ENCODE results near the gene CRPPA. TPM values are rescaled to one million over a fixed set of nuclear protein-coding genes. Genes with fewer than 3 reads are reported as not detected.
"Not testable (repeated sequence)": the region's sequence is repeated elsewhere in the genome, so short reads cannot be mapped to it uniquely, and the experiment has no call there.

CRPPA gene
- total RNA-seq, 2 experiments from 2014 or later = 1.0 to 1.1 TPM

DNA sequence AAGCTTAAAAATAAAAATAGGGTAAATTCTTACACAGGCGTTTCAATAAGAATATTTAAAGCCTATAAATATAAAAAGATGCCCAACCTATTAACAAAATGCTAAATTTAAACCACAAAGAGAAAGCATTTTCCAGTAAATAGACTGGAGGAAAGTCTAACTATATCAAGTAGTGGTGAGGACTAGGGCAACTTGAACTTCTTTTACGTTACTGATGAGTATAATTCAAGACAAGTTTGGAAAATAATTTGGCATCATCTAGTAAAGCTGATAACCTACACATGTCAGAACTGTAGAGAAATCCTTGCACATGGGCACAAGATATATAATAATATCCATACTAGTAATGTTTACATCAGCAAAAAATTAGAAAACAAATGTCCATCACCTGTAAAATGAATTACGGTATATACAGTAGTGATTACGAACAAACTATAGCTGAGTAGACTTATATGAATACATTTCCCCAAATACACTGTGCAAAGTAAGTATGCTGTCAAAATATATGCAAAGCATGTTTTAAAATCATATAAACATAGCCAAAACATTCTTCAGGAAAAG is 27.4 kb downstream of the CRPPA start:
- H3K4me1 ChIP-seq (ENCODE audit: insufficient read depth, low read length) = no peaks in the 10 kb centered on the region
- ChIA-PET CTCF (no interaction called here), POLR2A (no interaction called here)
- Mint-ChIP-seq H3K27ac (no peak overlapping the region), H3K4me1 (ENCODE audit: low read depth) (no peaks in the 10 kb centered on the region), H3K4me3 (no peak overlapping the region), H3K27me3 (no peaks in the 10 kb centered on the region), H3K36me3 (ENCODE audit: low read depth) (no peaks in the 10 kb centered on the region), H3K9me3 (peaks cover 11% of the 10 kb centered on the region)
- TF ChIP-seq, protein P1, sequence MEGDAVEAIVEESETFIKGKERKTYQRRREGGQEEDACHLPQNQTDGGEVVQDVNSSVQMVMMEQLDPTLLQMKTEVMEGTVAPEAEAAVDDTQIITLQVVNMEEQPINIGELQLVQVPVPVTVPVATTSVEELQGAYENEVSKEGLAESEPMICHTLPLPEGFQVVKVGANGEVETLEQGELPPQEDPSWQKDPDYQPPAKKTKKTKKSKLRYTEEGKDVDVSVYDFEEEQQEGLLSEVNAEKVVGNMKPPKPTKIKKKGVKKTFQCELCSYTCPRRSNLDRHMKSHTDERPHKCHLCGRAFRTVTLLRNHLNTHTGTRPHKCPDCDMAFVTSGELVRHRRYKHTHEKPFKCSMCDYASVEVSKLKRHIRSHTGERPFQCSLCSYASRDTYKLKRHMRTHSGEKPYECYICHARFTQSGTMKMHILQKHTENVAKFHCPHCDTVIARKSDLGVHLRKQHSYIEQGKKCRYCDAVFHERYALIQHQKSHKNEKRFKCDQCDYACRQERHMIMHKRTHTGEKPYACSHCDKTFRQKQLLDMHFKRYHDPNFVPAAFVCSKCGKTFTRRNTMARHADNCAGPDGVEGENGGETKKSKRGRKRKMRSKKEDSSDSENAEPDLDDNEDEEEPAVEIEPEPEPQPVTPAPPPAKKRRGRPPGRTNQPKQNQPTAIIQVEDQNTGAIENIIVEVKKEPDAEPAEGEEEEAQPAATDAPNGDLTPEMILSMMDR (IDR thresholded peaks at IDR 0.05) = no peak
- H3K4me3 ChIP-seq (ENCODE audit: low read length) = no peak overlapping the region
- H3K27me3 ChIP-seq (ENCODE audit: control insufficient read depth in 1 of 2, insufficient read depth in 2 of 2, low read length in 2 of 2) = no peaks in the 10 kb centered on the region
- no peaks in the 10 kb centered on the region for H3K9me3 ChIP-seq (ENCODE audit: control insufficient read depth in 1 of 2, insufficient read depth in 1 of 2, low read length in 2 of 2)
- H3K36me3 ChIP-seq (ENCODE audit: insufficient read depth, low read length) = no peaks in the 10 kb centered on the region
- ATAC-seq (ENCODE audit: poor library complexity) (no peak), DNase-seq (no peak)
- intact Hi-C loops (cut with DNase I, micrococcal nuclease) = no loop called here
- H3K27ac ChIP-seq (ENCODE audit: low read depth in 1 of 2, low read length in 2 of 2) = no peak overlapping the region

DNA sequence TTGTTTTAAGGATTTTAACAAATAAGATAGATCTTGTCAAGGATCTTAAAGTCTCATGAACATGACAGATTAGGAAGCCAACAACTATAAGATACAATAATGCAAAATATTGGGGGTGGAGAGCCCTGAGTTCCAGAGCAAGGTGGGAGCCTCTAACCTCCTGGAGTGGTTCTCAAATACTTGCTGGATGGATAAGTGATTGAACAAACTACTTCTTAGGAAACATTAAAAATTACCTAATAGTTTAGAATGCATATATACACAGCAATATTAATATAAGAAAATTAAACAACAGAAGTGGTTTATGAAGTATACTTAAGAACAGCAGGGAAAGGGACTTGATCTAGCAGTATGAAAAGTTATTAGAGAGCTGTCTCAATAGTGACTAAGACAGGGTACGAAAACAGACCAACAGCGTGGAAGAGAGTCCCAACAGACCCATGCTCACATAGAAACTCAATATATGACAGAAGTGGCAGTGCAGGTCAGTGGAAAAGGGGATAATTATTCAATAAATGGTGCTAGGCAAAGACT is 28.3 kb downstream of the CRPPA start:
- Mint-ChIP-seq H3K4me3 (no peak overlapping the region), H3K4me1 (ENCODE audit: low read depth) (no peaks in the 10 kb centered on the region), H3K9me3 (peaks cover 11% of the 10 kb centered on the region), H3K36me3 (ENCODE audit: low read depth) (no peaks in the 10 kb centered on the region), H3K27ac (no peak overlapping the region), H3K27me3 (no peaks in the 10 kb centered on the region)
- TF ChIP-seq, protein P1 (IDR thresholded peaks at IDR 0.05) = no peak
- intact Hi-C loops (cut with DNase I, micrococcal nuclease) = no loop called here
- Histone ChIP-seq H3K4me1 (ENCODE audit: insufficient read depth, low read length) (no peaks in the 10 kb centered on the region), H3K9me3 (ENCODE audit: control insufficient read depth in 1 of 2, insufficient read depth in 1 of 2, low read length in 2 of 2) (peaks cover 0 to 5% of the 10 kb centered on the region in 2 experiments), H3K36me3 (ENCODE audit: insufficient read depth, low read length) (no peaks in the 10 kb centered on the region), H3K27me3 (ENCODE audit: control insufficient read depth in 1 of 2, insufficient read depth in 2 of 2, low read length in 2 of 2) (no peaks in the 10 kb centered on the region), H3K27ac (ENCODE audit: low read depth in 1 of 2, low read length in 2 of 2) (no peak overlapping the region), H3K4me3 (ENCODE audit: low read length) (no peak overlapping the region)
- POLR2A ChIA-PET = no interaction called here
- ATAC-seq (ENCODE audit: poor library complexity) = no peak
- CTCF ChIA-PET = no interaction called here
- DNase-seq = no peak

DNA sequence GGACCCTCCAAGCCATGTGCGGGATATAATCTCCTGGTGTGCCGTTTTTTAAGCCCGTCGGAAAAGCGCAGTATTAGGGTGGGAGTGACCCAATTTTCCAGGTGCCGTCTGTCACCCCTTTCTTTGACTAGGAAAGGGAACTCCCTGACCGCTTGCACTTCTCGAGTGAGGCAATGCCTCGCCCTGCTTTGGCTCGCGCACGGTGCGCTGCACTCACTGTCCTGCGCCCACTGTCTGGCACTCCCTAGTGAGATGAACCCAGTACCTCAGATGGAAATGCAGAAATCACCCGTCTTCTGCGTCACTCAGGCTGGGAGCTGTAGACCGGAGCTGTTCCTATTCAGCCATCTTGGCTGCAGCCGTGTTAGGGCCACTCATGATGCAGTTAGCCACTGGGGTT is 37.6 kb downstream of the CRPPA start:
- not testable (repeated sequence) for H3K27ac ChIP-seq (ENCODE audit: low read depth in 1 of 2, low read length in 2 of 2); ATAC-seq (ENCODE audit: poor library complexity)

DNA sequence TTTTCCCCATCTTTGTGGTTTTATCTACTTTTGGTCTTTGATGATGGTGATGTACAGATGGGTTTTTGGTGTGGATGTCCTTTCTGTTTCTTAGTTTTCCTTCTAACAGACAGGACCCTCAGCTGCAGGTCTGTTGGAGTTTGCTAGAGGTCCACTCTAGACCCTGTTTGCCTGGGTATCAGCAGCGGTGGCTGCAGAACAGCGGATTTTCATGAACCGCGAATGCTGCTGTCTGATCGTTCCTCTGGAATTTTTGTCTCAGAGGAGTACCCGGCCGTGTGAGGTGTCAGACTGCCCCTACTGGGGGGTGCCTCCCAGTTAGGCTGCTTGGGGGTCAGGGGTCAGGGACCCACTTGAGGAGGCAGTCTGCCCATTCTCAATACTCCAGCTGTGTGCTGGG is 38.2 kb downstream of the CRPPA start:
- intact Hi-C loops (cut with DNase I, micrococcal nuclease); H3K4me1 Mint-ChIP-seq (ENCODE audit: low read depth); H3K36me3 Mint-ChIP-seq (ENCODE audit: low read depth); H3K36me3 ChIP-seq (ENCODE audit: insufficient read depth, low read length); H3K27me3 Mint-ChIP-seq; H3K4me3 Mint-ChIP-seq; H3K27ac Mint-ChIP-seq; DNase-seq; ATAC-seq (ENCODE audit: poor library complexity); H3K9me3 Mint-ChIP-seq; H3K9me3 ChIP-seq (ENCODE audit: control insufficient read depth in 1 of 2, insufficient read depth in 1 of 2, low read length in 2 of 2); H3K27me3 ChIP-seq (ENCODE audit: control insufficient read depth in 1 of 2, insufficient read depth in 2 of 2, low read length in 2 of 2); H3K27ac ChIP-seq (ENCODE audit: low read depth in 1 of 2, low read length in 2 of 2); CTCF ChIA-PET; H3K4me1 ChIP-seq (ENCODE audit: insufficient read depth, low read length); POLR2A ChIA-PET; H3K4me3 ChIP-seq (ENCODE audit: low read length): not testable (repeated sequence)

More for the DNA sequence above, 37.6 kb downstream of the CRPPA start:
- H3K27me3 Mint-ChIP-seq; H3K27me3 ChIP-seq (ENCODE audit: control insufficient read depth in 1 of 2, insufficient read depth in 2 of 2, low read length in 2 of 2); H3K4me3 ChIP-seq (ENCODE audit: low read length); POLR2A ChIA-PET; CTCF ChIA-PET; H3K4me1 ChIP-seq (ENCODE audit: insufficient read depth, low read length); H3K27ac Mint-ChIP-seq; DNase-seq; H3K36me3 Mint-ChIP-seq (ENCODE audit: low read depth); H3K9me3 Mint-ChIP-seq; H3K4me1 Mint-ChIP-seq (ENCODE audit: low read depth); H3K4me3 Mint-ChIP-seq; H3K36me3 ChIP-seq (ENCODE audit: insufficient read depth, low read length); intact Hi-C loops (cut with DNase I, micrococcal nuclease): not testable (repeated sequence)
- peaks cover 0 to 12% of the 10 kb centered on the region in 2 experiments for H3K9me3 ChIP-seq (ENCODE audit: control insufficient read depth in 1 of 2, insufficient read depth in 1 of 2, low read length in 2 of 2)

Other genes starting within 250 kb of the CRPPA start
- not detected for gene SOSTDC1, start 44.2 kb upstream of the CRPPA start, total RNA-seq
- gene LRRC72, start 105.3 kb upstream of the CRPPA start, total RNA-seq = not detected
- 1 to 10 TPM; 3.3 to 5.1 TPM for gene ANKMY2, start 224.2 kb upstream of the CRPPA start, total RNA-seq
- 10 to 100 TPM; 15.1 to 17.2 TPM for gene BZW2, start 224.6 kb upstream of the CRPPA start, total RNA-seq

All from CD4-positive, alpha-beta T cell (primary cell).